Fibroblast of mammary gland (primary cell): ENCODE results near the gene SPOCD1.

Experiments used
- DNase-seq: peaks from one replicate; pipeline ENCODE4 v3.0.0-alpha.2; 2010; ENCODE audit warnings: low read depth
- H3K4me3 ChIP-seq: 2 replicates; pipeline ENCODE4 v1.5.1; 2011; ENCODE audit warnings: low read depth, mild to moderate bottlenecking, low read length, moderate library complexity; ENCODE audit not compliant: control insufficient read depth
- CTCF ChIP-seq: conservative IDR thresholded peaks from 2 replicates; pipeline ENCODE4 v1.5.1; 2011; ENCODE audit warnings: low read depth, low read length, inconsistent platforms; ENCODE audit not compliant: control insufficient read depth, insufficient read depth

Gene SPOCD1

GRCh38 chr1:31857863-31858262 is 42.0 kb upstream of the SPOCD1 start:
- H3K4me3 ChIP-seq = no peak overlapping the region
- no peak for TF ChIP-seq CTCF
- DNase-seq = no peak

- no peak overlapping the region for H3K4me3 ChIP-seq
- no peak for DNase-seq
These were observed 40.3 kb upstream of the SPOCD1 start for GRCh38 chr1:31856140-31856539.

DNA sequence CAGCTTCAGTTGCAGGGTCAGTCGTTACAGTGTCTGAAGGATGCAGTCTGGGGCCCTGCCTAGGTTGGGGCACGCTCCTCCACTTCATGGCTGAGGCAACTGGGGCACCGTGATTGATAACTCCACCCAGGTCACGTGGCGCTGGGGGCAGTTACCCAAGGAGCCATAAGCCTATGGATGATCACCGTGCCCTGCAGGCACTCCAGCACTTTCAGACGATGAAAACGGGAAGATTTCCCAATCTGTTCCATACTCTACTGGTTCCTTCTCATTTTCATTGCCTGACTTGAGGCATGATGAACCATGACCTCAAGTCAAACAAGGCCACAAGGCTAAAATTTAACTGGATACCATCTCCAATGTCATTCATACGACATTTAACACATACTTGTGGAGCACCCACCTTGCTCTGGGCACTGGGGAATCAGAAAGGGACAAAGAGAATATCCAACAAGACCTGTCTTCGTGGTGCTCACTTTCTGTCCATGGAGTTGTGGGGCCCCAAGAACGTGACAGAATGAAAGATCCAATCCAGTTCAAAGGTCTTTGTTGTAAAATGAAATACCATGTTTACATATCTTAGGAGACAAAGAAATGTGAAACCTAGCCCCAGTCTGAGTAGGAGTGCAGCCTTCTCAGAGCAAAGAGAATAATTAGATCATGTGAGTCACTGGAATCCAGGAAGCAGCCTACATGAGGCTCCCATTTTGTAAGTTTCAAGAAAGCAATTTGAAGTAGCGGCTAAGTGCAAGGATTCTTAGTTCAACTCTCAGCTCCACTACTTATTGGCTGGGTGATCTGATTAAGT is 39.4 kb upstream of the SPOCD1 start:
- no peak for TF ChIP-seq CTCF
- H3K4me3 ChIP-seq = no peak overlapping the region
- DNase-seq = peak; percentile 51

More at GRCh38 chr1:31856140-31856539, 40.3 kb upstream of the SPOCD1 start:
- TF ChIP-seq CTCF = no peak

GRCh38 chr1:31849653-31850052 is 33.8 kb upstream of the SPOCD1 start:
- TF ChIP-seq CTCF = no peak
- DNase-seq = no peak
- no peak overlapping the region for H3K4me3 ChIP-seq

DNA sequence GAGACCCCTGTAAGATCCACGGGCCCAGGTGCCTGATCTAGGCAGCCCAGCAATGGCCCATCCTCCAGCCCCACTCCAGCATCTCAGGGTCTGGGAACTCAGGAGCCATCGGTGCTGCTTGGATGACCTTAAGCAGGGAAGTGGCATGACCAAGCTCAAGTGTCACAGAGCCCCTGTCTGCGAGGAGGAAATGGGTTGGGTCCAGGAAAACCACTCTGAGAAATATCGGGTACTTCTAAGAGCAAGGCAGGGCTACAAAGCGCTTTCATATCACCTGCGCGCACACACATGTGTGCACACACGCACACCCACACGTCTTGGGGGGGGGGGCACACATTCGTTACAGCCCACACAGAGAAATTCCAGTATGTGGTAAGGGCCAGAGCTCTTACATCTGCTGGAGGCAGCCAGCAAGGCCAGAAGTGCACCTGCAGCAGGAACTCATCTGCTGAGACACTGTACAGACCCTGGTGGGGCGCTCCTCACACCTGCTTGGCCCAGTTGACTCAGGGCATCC is 32.6 kb upstream of the SPOCD1 start:
- DNase-seq = no peak
- no peak overlapping the region for H3K4me3 ChIP-seq
- TF ChIP-seq CTCF = no peak

- DNase-seq = no peak
- no peak for TF ChIP-seq CTCF
- no peak overlapping the region for H3K4me3 ChIP-seq
These were observed 30.7 kb upstream of the SPOCD1 start for GRCh38 chr1:31846484-31846883.
